Liver (tissue), 9 donors: Measurements from ENCODE around the gene FAM98B. TPM values are rescaled to one million over a fixed set of nuclear protein-coding genes. Genes with fewer than 3 reads are reported as not detected.
A peak's percentile ranks its signal among the peaks of the same experiment; 100 is the strongest.

Experiments
- DNase-seq: peaks from one replicate; pipeline ENCODE4 v3.0.0-alpha.2; 2017; ENCODE audit warnings: low spot score
- H3K27ac ChIP-seq, 2 donors: one replicate each; pipeline ENCODE4 v1.7.0; 2013; ENCODE audit warnings: inconsistent platforms in 2 of 2, low read length in 2 of 2, control low read depth in 1 of 2, low read depth in 1 of 2, mild to moderate bottlenecking in 1 of 2
- H3K27me3 ChIP-seq, 4 donors: one replicate each; pipeline versions ENCODE4 v1.6.1 to v1.7.0; 2013; ENCODE audit warnings: low read length in 3 of 4, inconsistent platforms in 1 of 4, mild to moderate bottlenecking in 1 of 4, moderate library complexity in 1 of 4; ENCODE audit not compliant: control insufficient read depth in 4 of 4, insufficient read depth in 4 of 4
- H3K36me3 ChIP-seq, 4 donors: one replicate each; pipeline versions ENCODE4 v1.6.1 to v1.7.0; 2013; ENCODE audit warnings: low read length in 3 of 4, mild to moderate bottlenecking in 3 of 4, low read depth in 1 of 4, moderate library complexity in 1 of 4; ENCODE audit not compliant: control insufficient read depth in 4 of 4, insufficient read depth in 3 of 4
- H3K4me1 ChIP-seq, 4 donors: one replicate each; pipeline versions ENCODE4 v1.6.1 to v1.7.0; 2013; ENCODE audit warnings: low read length in 3 of 4, mild to moderate bottlenecking in 3 of 4, moderate library complexity in 1 of 4; ENCODE audit not compliant: control insufficient read depth in 4 of 4, insufficient read depth in 4 of 4
- H3K4me3 ChIP-seq, 3 donors: one replicate each; pipeline versions ENCODE4 v1.6.1 to v1.7.0; 2013; ENCODE audit warnings: low read length in 3 of 3, control low read depth in 1 of 3, low read depth in 1 of 3, mild to moderate bottlenecking in 1 of 3
- H3K9ac ChIP-seq, 2 donors: one replicate each; pipeline ENCODE4 v1.7.0; 2013; ENCODE audit warnings: low read length in 2 of 2, mild to moderate bottlenecking in 2 of 2, moderate library complexity in 2 of 2, control low read depth in 1 of 2, low read depth in 1 of 2
- H3K9me3 ChIP-seq, 4 donors: one replicate each; pipeline versions ENCODE4 v1.6.1 to v1.7.0; 2013; ENCODE audit warnings: low read length in 3 of 4; ENCODE audit not compliant: control insufficient read depth in 4 of 4
- ATF3 ChIP-seq: IDR thresholded peaks from 2 replicates; pipeline ENCODE4 v1.6.1; 2016; ENCODE audit warnings: antibody characterized with exemption
- EGR1 ChIP-seq, 2 donors: IDR thresholded peaks; 2 replicates each; pipeline ENCODE4 v1.6.1; 2016 to 2018; ENCODE audit warnings: antibody characterized with exemption in 2 of 2, low read depth in 2 of 2
- FOXA1 ChIP-seq: IDR thresholded peaks from 2 replicates; pipeline ENCODE4 v1.6.1; 2016; ENCODE audit warnings: antibody characterized with exemption
- FOXA2 ChIP-seq: IDR thresholded peaks from 2 replicates; pipeline ENCODE4 v1.6.1; 2016; ENCODE audit warnings: antibody characterized with exemption
- GABPA ChIP-seq, 2 donors: IDR thresholded peaks in 1 of 2; conservative IDR thresholded peaks in 1 of 2; 2 replicates each; pipeline ENCODE4 v1.6.1; 2016; ENCODE audit warnings: antibody characterized with exemption in 2 of 2, mild to moderate bottlenecking in 1 of 2, moderate library complexity in 1 of 2
- HNF4A ChIP-seq, 2 donors: conservative IDR thresholded peaks; 2 replicates each; pipeline ENCODE4 v1.6.1; 2016; ENCODE audit warnings: antibody characterized with exemption in 2 of 2, mild to moderate bottlenecking in 2 of 2
- HNF4G ChIP-seq: IDR thresholded peaks from 2 replicates; pipeline ENCODE4 v1.6.1; 2016; ENCODE audit warnings: antibody characterized with exemption
- JUND ChIP-seq, 2 donors: IDR thresholded peaks; 2 replicates each; pipeline ENCODE4 v1.6.1; 2016; ENCODE audit warnings: antibody characterized with exemption in 2 of 2
- NR2F2 ChIP-seq: IDR thresholded peaks from 2 replicates; pipeline ENCODE4 v1.6.1; 2016; ENCODE audit warnings: antibody characterized with exemption
- RAD21 ChIP-seq, 2 donors: IDR thresholded peaks; 2 replicates each; pipeline ENCODE4 v1.6.1; 2016; ENCODE audit warnings: antibody characterized with exemption in 2 of 2, mild to moderate bottlenecking in 2 of 2
- RXRA ChIP-seq, 2 donors: IDR thresholded peaks; 2 replicates each; pipeline ENCODE4 v1.6.1; 2017 to 2018; ENCODE audit warnings: antibody characterized with exemption in 2 of 2, mild to moderate bottlenecking in 1 of 2
- SP1 ChIP-seq: IDR thresholded peaks from 2 replicates; pipeline ENCODE4 v1.6.1; 2018; ENCODE audit warnings: antibody characterized with exemption, mild to moderate bottlenecking
- TAF1 ChIP-seq: conservative IDR thresholded peaks from 2 replicates; pipeline ENCODE4 v1.6.1; 2016; ENCODE audit warnings: antibody characterized with exemption, mild to moderate bottlenecking
- WGBS: extraction: QIAGEN DNeasy Blood & Tissue Kit; methylation state at CpG from one replicate; pipeline ENCODE4 v1.1.7; 2013; 5-methylcytosine and 5-hydroxymethylcytosine counted together
- polyA plus RNA-seq, 2 donors: library from polyadenylated mRNA; stranded (reverse) in 1 of 2; unstranded in 1 of 2; fragments of 200-250 nt in 1 of 2; fragments of >200 nt in 1 of 2; fragmentation: Nextera tagmentation in 1 of 2; extraction: Ambion mirVana in 1 of 2; gene quantifications; one replicate each; pipeline versions ENCODE4 v1.2.1 to v1.2.3, GENCODE V29; 2013 to 2015
- total RNA-seq, 2 donors: library from RNA; depleted of rRNA; stranded (reverse); fragments of >200 nt; gene quantifications; one replicate each; pipeline ENCODE4 v1.2.3, GENCODE V29; 2014
- TF ChIP-seq, protein P1 (sequence below): fragments of 150-350 bp; IDR thresholded peaks from 2 replicates; pipeline ENCODE4 v1.5.1; 2017; ENCODE audit warnings: improper control_type of control experiment, low read depth, low read length; ENCODE audit not compliant: missing input control
- TF ChIP-seq, protein P2 (sequence below): IDR thresholded peaks from 2 replicates; pipeline ENCODE4 v1.6.1; 2016; ENCODE audit warnings: antibody characterized with exemption, mild to moderate bottlenecking
- donor health status: healthy.
- donor health status: healthy.
- donor health status: healthy.
- donor health status: healthy.
- donor health status: healthy.

Gene FAM98B
- total and polyA plus RNA-seq, 4 donors = 1.5 to 12.2 (median 4.3) TPM

GRCh38 chr15:38471974-38472373 lies 18.0 kb downstream of the FAM98B start (continued):
- TF ChIP-seq, protein P1, sequence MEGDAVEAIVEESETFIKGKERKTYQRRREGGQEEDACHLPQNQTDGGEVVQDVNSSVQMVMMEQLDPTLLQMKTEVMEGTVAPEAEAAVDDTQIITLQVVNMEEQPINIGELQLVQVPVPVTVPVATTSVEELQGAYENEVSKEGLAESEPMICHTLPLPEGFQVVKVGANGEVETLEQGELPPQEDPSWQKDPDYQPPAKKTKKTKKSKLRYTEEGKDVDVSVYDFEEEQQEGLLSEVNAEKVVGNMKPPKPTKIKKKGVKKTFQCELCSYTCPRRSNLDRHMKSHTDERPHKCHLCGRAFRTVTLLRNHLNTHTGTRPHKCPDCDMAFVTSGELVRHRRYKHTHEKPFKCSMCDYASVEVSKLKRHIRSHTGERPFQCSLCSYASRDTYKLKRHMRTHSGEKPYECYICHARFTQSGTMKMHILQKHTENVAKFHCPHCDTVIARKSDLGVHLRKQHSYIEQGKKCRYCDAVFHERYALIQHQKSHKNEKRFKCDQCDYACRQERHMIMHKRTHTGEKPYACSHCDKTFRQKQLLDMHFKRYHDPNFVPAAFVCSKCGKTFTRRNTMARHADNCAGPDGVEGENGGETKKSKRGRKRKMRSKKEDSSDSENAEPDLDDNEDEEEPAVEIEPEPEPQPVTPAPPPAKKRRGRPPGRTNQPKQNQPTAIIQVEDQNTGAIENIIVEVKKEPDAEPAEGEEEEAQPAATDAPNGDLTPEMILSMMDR = no peak
- TF ChIP-seq FOXA1 (no peak), ATF3 (no peak)

- DNase-seq = no peak
- Histone ChIP-seq H3K36me3 (peaks cover 0 to 34% (median 10%) of the 10 kb centered on the region in 4 donors), H3K27ac (no peak overlapping the region), H3K9me3 (no peaks in the 10 kb centered on the region), H3K4me1 (no peaks in the 10 kb centered on the region), H3K27me3 (no peaks in the 10 kb centered on the region), H3K9ac (no peak overlapping the region), H3K4me3 (no peak overlapping the region)
- 58% methylated on average over 4 of the region's 4 CpGs for WGBS
- TF ChIP-seq, protein P1 = peak; percentile 62
- TF ChIP-seq FOXA2 = no peak
- no peak for TF ChIP-seq FOXA1
- TF ChIP-seq RXRA (IDR thresholded peaks at IDR 0.05) = no peak
- peak; percentile 12 for TF ChIP-seq SP1
- no peak for TF ChIP-seq NR2F2
- TF ChIP-seq, protein P2, sequence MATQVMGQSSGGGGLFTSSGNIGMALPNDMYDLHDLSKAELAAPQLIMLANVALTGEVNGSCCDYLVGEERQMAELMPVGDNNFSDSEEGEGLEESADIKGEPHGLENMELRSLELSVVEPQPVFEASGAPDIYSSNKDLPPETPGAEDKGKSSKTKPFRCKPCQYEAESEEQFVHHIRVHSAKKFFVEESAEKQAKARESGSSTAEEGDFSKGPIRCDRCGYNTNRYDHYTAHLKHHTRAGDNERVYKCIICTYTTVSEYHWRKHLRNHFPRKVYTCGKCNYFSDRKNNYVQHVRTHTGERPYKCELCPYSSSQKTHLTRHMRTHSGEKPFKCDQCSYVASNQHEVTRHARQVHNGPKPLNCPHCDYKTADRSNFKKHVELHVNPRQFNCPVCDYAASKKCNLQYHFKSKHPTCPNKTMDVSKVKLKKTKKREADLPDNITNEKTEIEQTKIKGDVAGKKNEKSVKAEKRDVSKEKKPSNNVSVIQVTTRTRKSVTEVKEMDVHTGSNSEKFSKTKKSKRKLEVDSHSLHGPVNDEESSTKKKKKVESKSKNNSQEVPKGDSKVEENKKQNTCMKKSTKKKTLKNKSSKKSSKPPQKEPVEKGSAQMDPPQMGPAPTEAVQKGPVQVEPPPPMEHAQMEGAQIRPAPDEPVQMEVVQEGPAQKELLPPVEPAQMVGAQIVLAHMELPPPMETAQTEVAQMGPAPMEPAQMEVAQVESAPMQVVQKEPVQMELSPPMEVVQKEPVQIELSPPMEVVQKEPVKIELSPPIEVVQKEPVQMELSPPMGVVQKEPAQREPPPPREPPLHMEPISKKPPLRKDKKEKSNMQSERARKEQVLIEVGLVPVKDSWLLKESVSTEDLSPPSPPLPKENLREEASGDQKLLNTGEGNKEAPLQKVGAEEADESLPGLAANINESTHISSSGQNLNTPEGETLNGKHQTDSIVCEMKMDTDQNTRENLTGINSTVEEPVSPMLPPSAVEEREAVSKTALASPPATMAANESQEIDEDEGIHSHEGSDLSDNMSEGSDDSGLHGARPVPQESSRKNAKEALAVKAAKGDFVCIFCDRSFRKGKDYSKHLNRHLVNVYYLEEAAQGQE = no peak
- TF ChIP-seq RAD21 (IDR thresholded peaks at IDR 0.05) = peak; percentile 82 to 86
- no peak for TF ChIP-seq ATF3
- TF ChIP-seq HNF4A (conservative IDR thresholded peaks at IDR 0.05) = peak in 1 of 2 donors; percentile 29
These were observed 20.3 kb downstream of the FAM98B start for GRCh38 chr15:38474155-38474757.

- TF ChIP-seq EGR1 (IDR thresholded peaks at IDR 0.05; ENCODE audit: low read depth in 2 of 2) (no peak), TAF1 (no peak), GABPA (IDR thresholded peaks at IDR 0.05 in 1 of 2, conservative IDR thresholded peaks at IDR 0.05 in 1 of 2) (no peak), RXRA (IDR thresholded peaks at IDR 0.05) (no peak), HNF4G (no peak), JUND (IDR thresholded peaks at IDR 0.05) (no peak), ATF3 (no peak)
- Histone ChIP-seq H3K9me3 (no peaks in the 10 kb centered on the region), H3K9ac (no peak overlapping the region), H3K27ac (no peak overlapping the region), H3K36me3 (peaks cover 0 to 31% (median 10%) of the 10 kb centered on the region in 4 donors), H3K27me3 (no peaks in the 10 kb centered on the region), H3K4me3 (no peak overlapping the region), H3K4me1 (no peaks in the 10 kb centered on the region)
- no peak for DNase-seq
- WGBS = 97% methylated on average over 2 of the region's 2 CpGs
These were observed 21.4 kb downstream of the FAM98B start for GRCh38 chr15:38475361-38475760.
